HL-60/S4 treated with phorbol 12-myristate 13-acetate at 8.2 ng/mL for 4 days and 3 days (cell line): ENCODE data around the gene GPRIN2.

Experiments
- in situ Hi-C: fragments of 300-500 bp; cut with MboI; formaldehyde crosslinking; loops from 2 replicates; pipeline ENCODE4 v1.15.0; 2022; ENCODE audit warnings: low sequenced_read_pairs

The GPRIN2 gene

DNA sequence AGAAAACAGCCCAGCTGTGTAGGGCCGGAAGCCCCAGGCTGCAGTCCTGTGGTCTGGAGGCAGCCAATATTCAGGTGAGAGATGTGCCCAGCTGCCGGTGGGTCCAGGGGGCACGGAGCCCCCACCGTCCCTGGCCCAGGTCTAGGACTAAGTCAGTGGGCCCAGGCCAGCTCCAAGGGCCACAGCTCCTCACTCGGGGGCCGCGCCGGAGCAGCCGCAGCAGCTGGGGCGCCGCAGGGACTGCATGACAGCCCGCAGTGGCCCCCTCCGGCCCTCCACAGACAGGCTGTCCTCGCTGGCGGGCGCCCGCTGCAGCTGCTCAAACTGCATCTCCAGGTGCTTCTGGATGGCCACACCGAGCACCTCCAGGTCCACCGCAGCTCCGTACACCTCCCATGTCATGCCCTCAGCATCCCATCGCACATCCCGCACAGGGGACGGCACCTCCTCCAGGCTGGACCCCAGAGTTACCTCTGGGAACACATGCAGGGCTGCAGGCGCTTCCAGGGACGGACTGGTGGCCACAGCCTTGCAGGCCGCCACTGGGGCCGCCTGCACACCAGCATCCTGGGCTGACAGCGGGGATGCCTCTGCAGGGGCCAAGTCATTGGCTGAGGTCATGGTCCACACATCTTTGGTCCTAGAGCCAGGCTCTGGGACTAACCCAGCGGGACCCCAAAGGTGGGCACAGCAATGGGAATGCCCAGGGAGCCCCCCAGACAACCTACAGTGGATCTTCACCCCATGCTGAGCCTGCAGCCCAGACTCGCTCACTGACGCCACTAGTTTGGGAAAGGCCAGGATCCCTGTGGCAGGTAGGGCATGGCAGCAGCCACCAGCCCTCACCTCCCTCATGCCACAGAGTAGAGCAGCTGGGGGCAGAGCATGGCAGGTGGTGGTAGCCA is 7.0 kb downstream of the GPRIN2 start:
- in situ Hi-C loops: no loop called here

DNA sequence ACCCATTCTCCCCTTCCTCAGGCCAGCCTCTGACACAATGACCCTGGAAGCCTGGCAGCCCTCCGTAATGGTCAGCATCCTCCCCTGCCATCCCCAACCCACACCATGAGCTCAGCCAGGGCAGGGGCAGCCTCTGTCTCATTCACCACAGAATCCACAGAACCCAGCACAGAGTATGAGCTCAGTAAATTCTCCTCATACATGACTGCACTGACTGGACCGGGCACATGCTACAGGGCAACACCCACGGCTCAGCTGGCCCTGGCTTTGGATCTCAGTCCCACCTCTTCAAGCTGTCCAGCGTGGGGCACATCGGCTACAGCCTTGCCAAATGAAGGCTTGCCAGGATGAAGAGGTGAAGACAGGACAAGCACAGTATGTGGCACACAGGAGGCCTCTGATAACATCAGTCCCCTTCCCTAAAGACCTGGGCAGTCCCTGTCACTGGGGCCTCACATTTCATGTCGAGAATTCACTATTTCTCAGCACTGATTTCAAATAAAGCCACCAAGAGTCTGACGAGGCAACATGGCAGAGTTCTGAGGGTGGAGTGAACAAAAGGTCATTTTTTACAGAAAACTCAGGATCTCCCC is 7.9 kb downstream of the GPRIN2 start:
- in situ Hi-C loops: no loop called here

- in situ Hi-C loops: no loop called here
These were observed 8.6 kb downstream of the GPRIN2 start for GRCh38 chr10:46547541-46548497.

GRCh38 chr10:46546591-46547540 is 9.6 kb downstream of the GPRIN2 start:
- in situ Hi-C loops: no loop called here

- in situ Hi-C loops: no loop called here
These were observed 10.4 kb downstream of the GPRIN2 start for GRCh38 chr10:46545861-46546590.

- in situ Hi-C loops: no loop called here
These were observed 11.3 kb downstream of the GPRIN2 start for GRCh38 chr10:46544989-46545791.

DNA sequence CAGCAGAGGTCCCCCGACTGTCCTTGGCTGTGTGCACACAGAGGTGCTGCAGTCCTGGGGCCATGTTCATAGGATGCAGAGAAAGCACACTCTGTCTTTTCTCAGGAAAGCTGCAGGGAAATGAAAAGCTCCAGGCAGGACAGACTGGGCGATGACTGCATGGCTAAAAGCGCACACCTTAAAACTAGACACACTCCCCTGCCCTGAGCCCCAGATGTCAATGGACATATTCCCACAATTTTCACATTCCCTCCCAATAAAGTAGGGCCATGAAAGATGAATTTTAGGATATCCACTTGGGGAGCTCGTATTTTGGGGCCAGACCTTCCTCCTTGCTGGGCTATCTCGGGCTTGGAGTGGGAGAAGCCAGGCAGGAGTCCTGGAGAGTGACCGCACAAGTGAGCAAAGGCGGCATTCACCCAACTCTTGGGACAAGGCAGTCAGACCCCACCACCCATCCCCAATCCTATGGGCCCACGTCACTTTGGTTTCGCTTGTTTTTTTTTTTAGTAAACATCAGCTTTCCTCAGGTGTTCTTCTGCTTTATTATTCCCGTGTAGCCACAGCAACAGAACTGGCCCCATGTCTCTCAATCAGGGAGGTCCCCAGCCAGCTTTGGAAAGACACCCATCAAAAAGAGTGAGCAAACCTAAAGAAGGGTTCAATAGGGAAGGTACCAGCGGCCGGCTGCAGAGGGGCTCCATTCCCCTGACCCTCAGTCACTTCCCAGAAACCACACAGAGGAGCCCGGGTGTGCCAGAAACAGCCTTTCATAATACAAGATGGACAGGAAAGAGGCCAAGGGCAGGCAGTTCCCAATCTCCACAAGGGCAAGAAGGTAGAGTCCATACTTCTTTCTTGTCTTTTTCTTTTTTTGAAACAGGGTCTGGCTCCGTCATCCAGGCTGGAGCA is 12.7 kb downstream of the GPRIN2 start:
- in situ Hi-C loops: no loop called here

GRCh38 chr10:46542567-46543465 is 13.6 kb downstream of the GPRIN2 start:
- in situ Hi-C loops: no loop called here

GRCh38 chr10:46541735-46542566 is 14.5 kb downstream of the GPRIN2 start:
- in situ Hi-C loops: no loop called here

- in situ Hi-C loops: no loop called here
These were observed 15.3 kb downstream of the GPRIN2 start for GRCh38 chr10:46541017-46541661.

DNA sequence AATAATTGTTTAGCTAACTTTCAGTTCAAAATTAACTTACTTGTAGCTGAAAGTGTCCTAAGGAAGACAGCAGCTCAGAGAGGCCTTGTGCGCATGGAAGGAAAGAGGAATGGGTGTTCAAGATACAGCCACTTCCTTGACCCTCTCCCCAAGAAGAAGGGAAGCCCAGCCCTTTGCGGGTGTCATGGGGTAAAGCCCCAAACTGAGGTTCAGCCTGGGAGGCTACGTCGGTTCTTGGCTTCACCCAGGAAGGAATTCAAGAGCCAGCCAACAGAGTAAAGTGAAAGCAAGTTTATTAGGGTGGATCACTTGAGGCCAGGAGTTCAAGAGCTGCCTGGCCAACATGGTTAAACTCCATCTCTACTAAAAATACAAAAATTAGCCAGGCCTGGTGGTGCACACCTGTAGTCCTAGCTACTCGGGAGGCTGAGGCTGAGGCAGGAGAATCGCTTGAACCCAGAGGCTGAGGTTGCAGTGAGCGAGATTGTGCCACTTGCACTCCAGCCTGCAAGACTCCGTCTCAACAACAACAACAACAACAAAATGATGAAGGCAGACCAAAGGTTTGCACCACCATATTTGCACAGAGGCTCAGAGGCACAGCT is 15.9 kb downstream of the GPRIN2 start:
- in situ Hi-C loops: no loop called here

GRCh38 chr10:46539596-46540411 is 16.7 kb downstream of the GPRIN2 start:
- in situ Hi-C loops: no loop called here

DNA sequence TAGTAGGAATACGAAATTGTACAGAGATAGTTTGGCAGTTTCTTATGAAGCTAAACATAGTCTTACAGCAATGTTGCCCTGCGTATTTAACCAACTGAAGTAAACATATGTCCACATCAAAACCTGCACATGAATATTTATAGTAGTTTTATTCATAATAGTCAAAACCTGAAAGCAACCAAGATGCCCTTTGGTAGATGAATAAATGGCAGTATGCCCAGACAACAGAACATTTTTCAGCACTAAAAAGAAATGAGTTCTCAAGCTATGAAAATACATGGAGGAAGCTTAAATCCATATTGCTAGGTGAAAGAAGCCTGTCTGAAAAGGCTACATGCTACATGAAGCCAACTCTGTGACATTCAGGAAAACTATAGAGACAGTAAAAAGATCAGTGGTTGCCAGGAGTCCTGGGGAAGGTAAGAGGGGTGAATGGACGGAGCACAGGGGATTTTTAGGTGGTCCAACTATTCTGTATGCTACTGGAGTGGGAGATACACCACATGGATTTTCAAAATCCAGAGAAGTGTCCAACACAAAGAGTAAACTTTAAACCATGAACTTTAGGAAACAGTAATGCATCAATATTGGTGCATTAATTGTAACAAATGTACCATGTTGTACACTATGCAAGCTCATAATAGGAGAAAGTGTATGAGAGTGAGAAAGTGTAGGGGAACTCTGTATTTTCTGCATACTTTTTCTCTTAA is 17.6 kb downstream of the GPRIN2 start:
- in situ Hi-C loops: no loop called here
